Osteocyte (in vitro differentiated cells): ENCODE measurements around the gene ACBD5. TPM values are rescaled to one million over a fixed set of nuclear protein-coding genes. Genes with fewer than 3 reads are reported as not detected.

Experiments
- DNase-seq: peaks from one replicate; pipeline ENCODE4 v3.0.0; 2021; ENCODE audit warnings: mixed read lengths; ENCODE audit not compliant: unreplicated experiment; ENCODE audit errors: extremely low spot score
- H3K27ac Mint-ChIP-seq: one replicate; pipeline ENCODE4 v1.8.0; 2021; ENCODE audit warnings: mild to moderate bottlenecking, mixed read lengths; ENCODE audit not compliant: unreplicated experiment
- H3K27me3 Mint-ChIP-seq: one replicate; pipeline ENCODE4 v1.8.0; 2021; ENCODE audit warnings: mixed read lengths; ENCODE audit not compliant: unreplicated experiment
- H3K36me3 Mint-ChIP-seq: one replicate; pipeline ENCODE4 v1.8.0; 2021; ENCODE audit warnings: mixed read lengths; ENCODE audit not compliant: unreplicated experiment
- H3K4me1 Mint-ChIP-seq: one replicate; pipeline ENCODE4 v1.8.0; 2021; ENCODE audit warnings: mixed read lengths; ENCODE audit not compliant: unreplicated experiment
- H3K4me3 Mint-ChIP-seq: one replicate; pipeline ENCODE4 v1.8.0; 2021; ENCODE audit warnings: mild to moderate bottlenecking, moderate library complexity, mixed read lengths; ENCODE audit not compliant: unreplicated experiment
- H3K9me3 Mint-ChIP-seq: one replicate; pipeline ENCODE4 v1.8.0; 2021; ENCODE audit warnings: mixed read lengths; ENCODE audit not compliant: unreplicated experiment
- total RNA-seq: library from RNA; stranded (reverse); gene quantifications from 2 replicates; pipeline ENCODE4 v1.2.1, GENCODE V29; 2021
- TF ChIP-seq, protein P1 (sequence below): fragments of 200-600 bp; sonication (generic); IDR thresholded peaks from 2 replicates; pipeline ENCODE4 v1.5.0; 2021; ENCODE audit warnings: antibody characterized with exemption, mild to moderate bottlenecking, moderate library complexity

The ACBD5 gene
- total RNA-seq, 1 donor from 2014 or later: 25.0 TPM

DNA sequence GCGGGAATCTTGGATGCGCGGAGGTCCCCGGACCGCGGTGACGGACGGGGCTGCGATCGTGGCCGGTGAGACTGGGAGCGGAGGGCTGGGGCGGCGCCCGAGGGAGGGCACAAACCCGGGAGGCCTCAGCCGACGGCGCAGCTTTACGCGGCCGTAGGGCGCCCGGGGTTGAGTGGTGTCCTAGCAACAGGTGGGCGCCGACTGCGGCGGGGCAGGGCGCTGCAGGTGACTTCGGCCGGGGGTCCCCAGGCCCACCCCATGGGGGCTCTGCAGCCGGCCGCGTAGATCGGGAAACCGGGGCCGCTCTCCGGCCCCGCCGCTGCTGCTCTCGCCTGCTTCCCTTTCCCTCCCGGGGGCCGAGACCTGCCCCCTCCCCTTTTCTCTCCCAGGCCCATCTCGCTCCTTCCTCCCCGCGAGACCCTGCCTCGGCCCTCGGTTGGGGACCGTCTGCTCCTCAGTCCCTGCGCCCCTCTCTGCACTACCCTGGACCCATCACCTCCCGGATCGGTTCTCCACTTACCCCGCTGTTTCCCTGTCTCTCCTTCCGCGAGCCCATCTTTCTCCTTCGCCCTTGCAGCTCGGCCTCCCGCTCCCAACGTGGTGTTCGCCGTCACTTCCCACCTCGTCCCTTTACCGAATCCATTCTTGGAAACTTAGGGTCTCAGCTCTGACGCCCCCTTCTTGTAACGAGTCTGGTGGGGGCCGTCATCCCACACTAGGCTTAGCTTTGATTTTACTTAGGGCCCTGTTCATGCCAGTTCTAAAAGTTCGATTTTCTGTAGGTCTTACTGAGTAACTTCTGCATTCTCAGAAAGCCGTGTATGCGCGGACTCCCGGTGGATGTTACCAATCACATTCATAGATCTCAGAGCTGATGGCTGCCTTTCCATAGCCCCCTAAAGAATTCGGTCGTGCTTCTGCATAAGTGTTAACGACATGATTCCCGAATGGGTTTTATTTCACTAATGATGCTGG is 18.5 kb upstream of the ACBD5 start:
- TF ChIP-seq, protein P1, sequence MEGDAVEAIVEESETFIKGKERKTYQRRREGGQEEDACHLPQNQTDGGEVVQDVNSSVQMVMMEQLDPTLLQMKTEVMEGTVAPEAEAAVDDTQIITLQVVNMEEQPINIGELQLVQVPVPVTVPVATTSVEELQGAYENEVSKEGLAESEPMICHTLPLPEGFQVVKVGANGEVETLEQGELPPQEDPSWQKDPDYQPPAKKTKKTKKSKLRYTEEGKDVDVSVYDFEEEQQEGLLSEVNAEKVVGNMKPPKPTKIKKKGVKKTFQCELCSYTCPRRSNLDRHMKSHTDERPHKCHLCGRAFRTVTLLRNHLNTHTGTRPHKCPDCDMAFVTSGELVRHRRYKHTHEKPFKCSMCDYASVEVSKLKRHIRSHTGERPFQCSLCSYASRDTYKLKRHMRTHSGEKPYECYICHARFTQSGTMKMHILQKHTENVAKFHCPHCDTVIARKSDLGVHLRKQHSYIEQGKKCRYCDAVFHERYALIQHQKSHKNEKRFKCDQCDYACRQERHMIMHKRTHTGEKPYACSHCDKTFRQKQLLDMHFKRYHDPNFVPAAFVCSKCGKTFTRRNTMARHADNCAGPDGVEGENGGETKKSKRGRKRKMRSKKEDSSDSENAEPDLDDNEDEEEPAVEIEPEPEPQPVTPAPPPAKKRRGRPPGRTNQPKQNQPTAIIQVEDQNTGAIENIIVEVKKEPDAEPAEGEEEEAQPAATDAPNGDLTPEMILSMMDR: no peak

DNA sequence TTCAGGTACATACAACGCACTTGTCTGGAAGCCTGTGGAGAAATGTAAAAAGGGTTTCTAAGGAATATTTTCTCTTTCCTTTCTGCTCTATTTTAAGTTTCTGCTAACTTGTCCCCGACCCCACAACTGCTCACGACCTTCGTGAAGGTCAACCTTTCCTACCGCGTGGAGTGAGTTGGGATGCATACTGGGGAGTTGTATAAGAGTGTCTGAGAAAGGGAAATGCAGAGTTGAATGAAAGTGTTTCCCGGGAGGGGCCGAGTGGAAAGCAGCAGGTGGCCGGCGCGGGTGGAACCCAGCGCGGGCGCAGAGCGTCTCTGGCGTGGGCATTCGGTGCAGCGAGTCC is 17.9 kb upstream of the ACBD5 start:
- no peak for DNase-seq
- TF ChIP-seq, protein P1: no peak
- Mint-ChIP-seq H3K27me3 (peaks cover 63% of the 10 kb centered on the region), H3K4me3 (peak overlapping the region; percentile 74), H3K4me1 (peaks cover 13% of the 10 kb centered on the region), H3K36me3 (no peaks in the 10 kb centered on the region), H3K9me3 (no peaks in the 10 kb centered on the region), H3K27ac (no peak overlapping the region)

More for the DNA sequence above, 18.5 kb upstream of the ACBD5 start:
- peak overlapping the region; percentile 78 for H3K4me3 Mint-ChIP-seq
- no peak for DNase-seq
- no peaks in the 10 kb centered on the region for H3K9me3 Mint-ChIP-seq
- H3K27ac Mint-ChIP-seq: no peak overlapping the region
- H3K36me3 Mint-ChIP-seq: no peaks in the 10 kb centered on the region
- H3K4me1 Mint-ChIP-seq: peaks cover 13% of the 10 kb centered on the region
- H3K27me3 Mint-ChIP-seq: peaks cover 67% of the 10 kb centered on the region

DNA sequence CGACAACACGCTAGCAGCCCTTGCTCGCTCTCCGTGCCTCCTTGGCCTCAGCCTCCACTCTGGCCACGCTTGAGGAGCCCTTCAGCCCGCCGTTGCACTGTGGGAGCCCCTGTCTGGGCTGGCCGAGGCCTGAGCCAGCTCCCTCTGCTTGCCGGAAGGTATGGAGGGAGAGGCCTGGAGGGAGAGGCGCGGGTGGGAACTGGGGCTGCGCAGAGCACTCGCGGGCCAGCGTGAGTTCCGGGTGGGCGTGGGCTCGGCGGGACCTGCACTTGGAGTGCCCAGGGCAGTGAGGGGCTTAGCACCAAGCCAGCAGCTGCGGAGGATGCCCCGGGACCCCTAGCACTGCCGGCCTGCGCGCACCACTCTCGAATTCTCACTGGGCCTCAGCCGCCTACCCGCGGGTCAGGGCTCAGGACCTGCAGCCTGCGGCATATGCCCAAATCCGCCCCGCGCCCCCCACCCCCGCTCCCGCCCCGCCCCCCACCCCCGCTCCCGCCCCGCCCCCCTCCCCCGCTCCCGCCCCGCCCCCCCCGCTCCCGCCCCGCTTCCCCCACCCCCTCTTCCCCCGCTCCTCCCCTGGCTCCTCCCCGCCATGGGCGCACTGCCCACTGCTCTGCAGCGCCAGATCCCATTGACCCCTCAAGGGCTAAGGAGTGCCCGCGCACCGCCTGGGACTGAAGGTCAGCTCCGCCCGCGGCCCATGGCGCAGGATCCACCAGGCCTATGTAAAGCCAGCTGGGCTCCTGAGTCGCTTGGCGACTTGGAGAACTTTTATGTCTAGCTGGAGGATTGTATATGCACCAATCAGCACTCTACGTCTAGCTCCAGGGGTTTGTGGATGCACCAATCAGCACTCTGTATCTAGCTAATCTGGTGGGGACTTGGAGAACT is 15.9 kb upstream of the ACBD5 start:
- Mint-ChIP-seq H3K27me3 (peaks cover 51% of the 10 kb centered on the region), H3K27ac (no peak overlapping the region), H3K36me3 (no peaks in the 10 kb centered on the region), H3K4me3 (no peak overlapping the region), H3K9me3 (no peaks in the 10 kb centered on the region), H3K4me1 (peaks cover 13% of the 10 kb centered on the region)
- no peak for DNase-seq
- TF ChIP-seq, protein P1: no peak

DNA sequence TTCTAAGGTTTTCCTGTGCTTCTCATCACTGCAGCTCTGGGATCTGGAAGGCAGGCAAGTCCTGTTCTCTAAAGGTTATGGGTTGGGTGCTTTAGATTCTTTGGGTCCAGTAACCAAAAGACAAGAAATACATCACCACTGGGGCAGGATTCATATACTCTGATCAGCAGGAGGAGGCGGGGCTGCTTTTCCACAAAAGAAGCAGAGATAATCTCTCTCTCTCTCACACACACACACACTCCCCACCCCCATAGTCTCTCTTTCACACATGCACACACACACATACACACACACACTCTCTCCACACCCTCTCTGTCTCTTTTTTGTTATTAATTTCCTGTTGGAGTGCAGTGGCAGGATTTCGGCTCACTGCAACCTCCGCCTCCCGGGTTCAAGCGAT is 13.0 kb upstream of the ACBD5 start:
- H3K4me3 Mint-ChIP-seq: no peak overlapping the region
- peaks cover 5% of the 10 kb centered on the region for H3K4me1 Mint-ChIP-seq
- DNase-seq: no peak
- H3K9me3 Mint-ChIP-seq: no peaks in the 10 kb centered on the region
- H3K27me3 Mint-ChIP-seq: peaks cover 24% of the 10 kb centered on the region
- no peaks in the 10 kb centered on the region for H3K36me3 Mint-ChIP-seq
- no peak overlapping the region for H3K27ac Mint-ChIP-seq
- TF ChIP-seq, protein P1: no peak
